ENCODE measurements around the gene GFRA1. TPM values are rescaled to one million over a fixed set of nuclear protein-coding genes. Genes with fewer than 3 reads are reported as not detected.

GFRA1 gene
- total RNA-seq, 2 experiments from 2014 or later: not detected

GRCh38 chr10:116103668-116104067 lies 169.3 kb downstream of the GFRA1 start:
- no peak overlapping the region for H2AFZ ChIP-seq (ENCODE audit: low read length)
- H3K9me2 ChIP-seq (ENCODE audit: insufficient read depth, low read length): no peaks in the 10 kb centered on the region
- H3K9me3 ChIP-seq (ENCODE audit: low read length): no peaks in the 10 kb centered on the region
- H3K4me1 ChIP-seq (ENCODE audit: insufficient read depth, low read length, poor library complexity, severe bottlenecking): no peaks in the 10 kb centered on the region
- no TSS peak for BruUV-seq (replicated peaks)
- H3K36me3 ChIP-seq (ENCODE audit: insufficient read depth, low read length): no peaks in the 10 kb centered on the region
- intact Hi-C loops (cut with micrococcal nuclease; ENCODE audit: unreplicated experiment): no loop called here
- TF ChIP-seq EZH2phosphoT487 (IDR thresholded peaks at IDR 0.05; ENCODE audit: borderline replicate concordance, low read depth, low read length) (no peak), CTCF (conservative IDR thresholded peaks at IDR 0.05; ENCODE audit: low read length) (no peak)
- ChIA-PET CTCF (ENCODE audit: unreplicated experiment) (no interaction called here), POLR2A (interaction anchor here (0.9 kb wide), 1 partner anchor 13 kb away, joined by 3 read pairs; no protein-coding TSS in a partner anchor)
- no peak overlapping the region for H3K4me3 ChIP-seq (ENCODE audit: low read depth, low read length, poor library complexity, severe bottlenecking)
- H3K27ac ChIP-seq (ENCODE audit: low read depth, low read length, poor library complexity, severe bottlenecking): no peak overlapping the region
- no peak overlapping the region for H3K4me2 ChIP-seq (ENCODE audit: low read length)
- no peak for DNase-seq (ENCODE audit: low spot score)
- H4K20me1 ChIP-seq (ENCODE audit: insufficient read depth, low read length): no peaks in the 10 kb centered on the region
- no peaks in the 10 kb centered on the region for H3K79me2 ChIP-seq (ENCODE audit: insufficient read depth, low read depth, low read length)

- H3K9me2 ChIP-seq (ENCODE audit: insufficient read depth, low read length): no peaks in the 10 kb centered on the region
- no peak overlapping the region for H2AFZ ChIP-seq (ENCODE audit: low read length)
- H3K4me2 ChIP-seq (ENCODE audit: low read length): no peak overlapping the region
- H3K36me3 ChIP-seq (ENCODE audit: insufficient read depth, low read length): no peaks in the 10 kb centered on the region
- H3K79me2 ChIP-seq (ENCODE audit: insufficient read depth, low read depth, low read length): no peaks in the 10 kb centered on the region
- POLR2A ChIA-PET: no interaction called here
- no peaks in the 10 kb centered on the region for H4K20me1 ChIP-seq (ENCODE audit: insufficient read depth, low read length)
- H3K27ac ChIP-seq (ENCODE audit: low read depth, low read length, poor library complexity, severe bottlenecking): no peak overlapping the region
- DNase-seq (ENCODE audit: low spot score): no peak
- no peaks in the 10 kb centered on the region for H3K9me3 ChIP-seq (ENCODE audit: low read length)
- CTCF ChIA-PET (ENCODE audit: unreplicated experiment): no interaction called here
- no peak overlapping the region for H3K4me3 ChIP-seq (ENCODE audit: low read depth, low read length, poor library complexity, severe bottlenecking)
- H3K4me1 ChIP-seq (ENCODE audit: insufficient read depth, low read length, poor library complexity, severe bottlenecking): no peaks in the 10 kb centered on the region
- intact Hi-C loops (cut with micrococcal nuclease; ENCODE audit: unreplicated experiment): no loop called here
- TF ChIP-seq EZH2phosphoT487 (IDR thresholded peaks at IDR 0.05; ENCODE audit: borderline replicate concordance, low read depth, low read length): no peak
- no TSS peak for BruUV-seq (replicated peaks)
Observed at GRCh38 chr10:116101616-116102315, 171.2 kb downstream of the GFRA1 start.

GRCh38 chr10:116100984-116101383 lies 172.0 kb downstream of the GFRA1 start:
- Histone ChIP-seq H2AFZ (ENCODE audit: low read length) (no peak overlapping the region), H3K9me3 (ENCODE audit: low read length) (no peaks in the 10 kb centered on the region), H3K4me1 (ENCODE audit: insufficient read depth, low read length, poor library complexity, severe bottlenecking) (no peaks in the 10 kb centered on the region), H3K79me2 (ENCODE audit: insufficient read depth, low read depth, low read length) (no peaks in the 10 kb centered on the region), H3K4me2 (ENCODE audit: low read length) (no peak overlapping the region), H4K20me1 (ENCODE audit: insufficient read depth, low read length) (no peaks in the 10 kb centered on the region), H3K9me2 (ENCODE audit: insufficient read depth, low read length) (no peaks in the 10 kb centered on the region), H3K4me3 (ENCODE audit: low read depth, low read length, poor library complexity, severe bottlenecking) (no peak overlapping the region), H3K27ac (ENCODE audit: low read depth, low read length, poor library complexity, severe bottlenecking) (no peak overlapping the region), H3K36me3 (ENCODE audit: insufficient read depth, low read length) (no peaks in the 10 kb centered on the region)
- TF ChIP-seq EZH2phosphoT487 (IDR thresholded peaks at IDR 0.05; ENCODE audit: borderline replicate concordance, low read depth, low read length) (no peak), CTCF (conservative IDR thresholded peaks at IDR 0.05; ENCODE audit: low read length) (no peak)
- ChIA-PET CTCF (ENCODE audit: unreplicated experiment) (no interaction called here), POLR2A (no interaction called here)
- BruUV-seq (replicated peaks): no TSS peak
- DNase-seq (ENCODE audit: low spot score): no peak
- intact Hi-C loops (cut with micrococcal nuclease; ENCODE audit: unreplicated experiment): no loop called here
